Measurements from ENCODE around the gene ADSL.

Gene ADSL

GRCh38 chr22:40417041-40417440 is 70.7 kb downstream of the ADSL start:
- DNase-seq (ENCODE audit: low read depth in 2 of 2) = no peak

- no peak for DNase-seq (ENCODE audit: low read depth in 2 of 2)
Measured at GRCh38 chr22:40417881-40418280, 71.6 kb downstream of the ADSL start.

GRCh38 chr22:40418366-40419201 is 72.3 kb downstream of the ADSL start:
- peak in 1 of 2 donors; percentile 17 for DNase-seq (ENCODE audit: low read depth in 2 of 2)

- DNase-seq (ENCODE audit: low read depth in 2 of 2) = no peak
Measured at GRCh38 chr22:40419718-40420117, 73.4 kb downstream of the ADSL start.

GRCh38 chr22:40420341-40421081 is 74.2 kb downstream of the ADSL start:
- no peak for DNase-seq (ENCODE audit: low read depth in 2 of 2)

GRCh38 chr22:40421082-40421350 is 74.7 kb downstream of the ADSL start:
- no peak for DNase-seq (ENCODE audit: low read depth in 2 of 2)

- no peak for DNase-seq (ENCODE audit: low read depth in 2 of 2)
Measured at GRCh38 chr22:40421941-40422340, 75.6 kb downstream of the ADSL start.

- no peak for DNase-seq (ENCODE audit: low read depth in 2 of 2)
Measured at GRCh38 chr22:40422558-40423309, 76.4 kb downstream of the ADSL start.

GRCh38 chr22:40423310-40423688 is 77.0 kb downstream of the ADSL start:
- DNase-seq (ENCODE audit: low read depth in 2 of 2) = no peak

- DNase-seq (ENCODE audit: low read depth in 2 of 2) = no peak
Measured at GRCh38 chr22:40423882-40424640, 77.8 kb downstream of the ADSL start.

- no peak for DNase-seq (ENCODE audit: low read depth in 2 of 2)
Measured at GRCh38 chr22:40425082-40425481, 78.8 kb downstream of the ADSL start.

GRCh38 chr22:40426594-40427333 is 80.5 kb downstream of the ADSL start:
- no peak for DNase-seq (ENCODE audit: low read depth in 2 of 2)

- DNase-seq (ENCODE audit: low read depth in 2 of 2) = no peak
Measured at GRCh38 chr22:40428796-40429195, 82.5 kb downstream of the ADSL start.

- DNase-seq (ENCODE audit: low read depth in 2 of 2) = no peak
Measured at GRCh38 chr22:40429481-40429880, 83.2 kb downstream of the ADSL start.

GRCh38 chr22:40430991-40431390 is 84.7 kb downstream of the ADSL start:
- DNase-seq (ENCODE audit: low read depth in 2 of 2) = no peak

GRCh38 chr22:40432157-40432556 is 85.9 kb downstream of the ADSL start:
- no peak for DNase-seq (ENCODE audit: low read depth in 2 of 2)

- DNase-seq (ENCODE audit: low read depth in 2 of 2) = no peak
Measured at GRCh38 chr22:40432625-40433024, 86.3 kb downstream of the ADSL start.

- DNase-seq (ENCODE audit: low read depth in 2 of 2) = no peak
Measured at GRCh38 chr22:40433416-40434090, 87.3 kb downstream of the ADSL start.

GRCh38 chr22:40434106-40434505 is 87.8 kb downstream of the ADSL start:
- DNase-seq (ENCODE audit: low read depth in 2 of 2) = no peak

GRCh38 chr22:40434745-40435144 is 88.4 kb downstream of the ADSL start:
- no peak for DNase-seq (ENCODE audit: low read depth in 2 of 2)

Data from stimulated activated CD8-positive, alpha-beta memory T cell treated with anti-CD3 and anti-CD28 coated beads, Interleukin-2, amount 100 ng/mL, for 48 hours (primary cell).